Measurements from ENCODE around the gene PTEN. TPM values are rescaled to one million over a fixed set of nuclear protein-coding genes. Genes with fewer than 3 reads are reported as not detected.
A peak's percentile ranks its signal among the peaks of the same experiment; 100 is the strongest.

PTEN gene
- total RNA-seq (100 to 1,000 TPM in 1 of 2 donors, 10 to 100 TPM in 1; 91.9 to 334 TPM), polyA plus RNA-seq (10 to 100 TPM; 29.4 to 36.3 TPM)
- long read RNA-seq, donor 1, full-length matches to known transcripts, result 32 of 48 reads
- long read RNA-seq, donor 1, partial matches to known transcripts, result 16 of 48 reads
- long read RNA-seq, donor 1, other reads (novel, unspliced or antisense), result 0 of 48 reads
- long read RNA-seq, donor 2, partial matches to known transcripts, result 0 of 2 reads
- long read RNA-seq, donor 2, other reads (novel, unspliced or antisense), result 0 of 2 reads
- long read RNA-seq, donor 3, full-length matches to known transcripts, result 21 of 21 reads
- long read RNA-seq, donor 3, partial matches to known transcripts, result 0 of 21 reads
- long read RNA-seq, donor 3, other reads (novel, unspliced or antisense), result 0 of 21 reads
- long read RNA-seq, donor 4, full-length matches to known transcripts, result 4 of 21 reads
- long read RNA-seq, donor 4, partial matches to known transcripts, result 17 of 21 reads
- long read RNA-seq, donor 4, other reads (novel, unspliced or antisense), result 0 of 21 reads
- long read RNA-seq, donor 5, full-length matches to known transcripts, result 22 of 46 reads
- long read RNA-seq, donor 5, partial matches to known transcripts, result 24 of 46 reads
- long read RNA-seq, donor 5, other reads (novel, unspliced or antisense), result 0 of 46 reads

DNA sequence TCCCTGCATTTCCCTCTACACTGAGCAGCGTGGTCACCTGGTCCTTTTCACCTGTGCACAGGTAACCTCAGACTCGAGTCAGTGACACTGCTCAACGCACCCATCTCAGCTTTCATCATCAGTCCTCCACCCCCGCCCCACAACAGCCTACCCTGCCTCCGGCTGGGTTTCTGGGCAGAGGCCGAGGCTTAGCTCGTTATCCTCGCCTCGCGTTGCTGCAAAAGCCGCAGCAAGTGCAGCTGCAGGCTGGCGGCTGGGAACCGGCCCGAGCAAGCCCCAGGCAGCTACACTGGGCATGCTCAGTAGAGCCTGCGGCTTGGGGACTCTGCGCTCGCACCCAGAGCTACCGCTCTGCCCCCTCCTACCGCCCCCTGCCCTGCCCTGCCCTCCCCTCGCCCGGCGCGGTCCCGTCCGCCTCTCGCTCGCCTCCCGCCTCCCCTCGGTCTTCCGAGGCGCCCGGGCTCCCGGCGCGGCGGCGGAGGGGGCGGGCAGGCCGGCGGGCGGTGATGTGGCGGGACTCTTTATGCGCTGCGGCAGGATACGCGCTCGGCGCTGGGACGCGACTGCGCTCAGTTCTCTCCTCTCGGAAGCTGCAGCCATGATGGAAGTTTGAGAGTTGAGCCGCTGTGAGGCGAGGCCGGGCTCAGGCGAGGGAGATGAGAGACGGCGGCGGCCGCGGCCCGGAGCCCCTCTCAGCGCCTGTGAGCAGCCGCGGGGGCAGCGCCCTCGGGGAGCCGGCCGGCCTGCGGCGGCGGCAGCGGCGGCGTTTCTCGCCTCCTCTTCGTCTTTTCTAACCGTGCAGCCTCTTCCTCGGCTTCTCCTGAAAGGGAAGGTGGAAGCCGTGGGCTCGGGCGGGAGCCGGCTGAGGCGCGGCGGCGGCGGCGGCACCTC is at the start of gene PTEN, which contains the start of gene KLLN:
Gene PTEN, plus strand, starts transcription at position 573 of the 891 bp plus-strand sequence. CDS start 845 bp downstream, outside the sequence.
Gene KLLN, minus strand, starts transcription at position 481 of the 891 bp plus-strand sequence. CDS start 1,046 bp downstream, outside the sequence.
- ATAC-seq (ENCODE audit: insufficient read depth, low FRiP score), result peak; percentile 68
- Histone ChIP-seq H3K9me3 (ENCODE audit: control insufficient read depth in 4 of 4, insufficient read depth in 3 of 4, low read length in 3 of 4) (no peaks in the 10 kb centered on the region), H3K9ac (ENCODE audit: insufficient read depth in 1 of 2, low read length in 2 of 2) (peak within 1 kb of the TSS; percentile 83 to 94), H3K4me1 (ENCODE audit: control insufficient read depth in 5 of 5, insufficient read depth in 5 of 5, low read length in 5 of 5) (peaks cover 0 to 6% (median 0%) of the 10 kb centered on the region in 5 donors), H3K4me3 (peak within 1 kb of the TSS; percentile 71), H3K27ac (ENCODE audit: low read depth in 1 of 2, low read length in 1 of 2) (peak within 1 kb of the TSS; percentile 92 to 100), H3K27me3 (ENCODE audit: control insufficient read depth in 3 of 3, insufficient read depth in 3 of 3, low read length in 2 of 3) (no peaks in the 10 kb centered on the region), H3K36me3 (ENCODE audit: control insufficient read depth in 4 of 4, insufficient read depth in 4 of 4, low read length in 4 of 4) (peaks cover 0 to 23% (median 0%) of the 10 kb centered on the region in 4 donors)
- TF ChIP-seq, protein P1, sequence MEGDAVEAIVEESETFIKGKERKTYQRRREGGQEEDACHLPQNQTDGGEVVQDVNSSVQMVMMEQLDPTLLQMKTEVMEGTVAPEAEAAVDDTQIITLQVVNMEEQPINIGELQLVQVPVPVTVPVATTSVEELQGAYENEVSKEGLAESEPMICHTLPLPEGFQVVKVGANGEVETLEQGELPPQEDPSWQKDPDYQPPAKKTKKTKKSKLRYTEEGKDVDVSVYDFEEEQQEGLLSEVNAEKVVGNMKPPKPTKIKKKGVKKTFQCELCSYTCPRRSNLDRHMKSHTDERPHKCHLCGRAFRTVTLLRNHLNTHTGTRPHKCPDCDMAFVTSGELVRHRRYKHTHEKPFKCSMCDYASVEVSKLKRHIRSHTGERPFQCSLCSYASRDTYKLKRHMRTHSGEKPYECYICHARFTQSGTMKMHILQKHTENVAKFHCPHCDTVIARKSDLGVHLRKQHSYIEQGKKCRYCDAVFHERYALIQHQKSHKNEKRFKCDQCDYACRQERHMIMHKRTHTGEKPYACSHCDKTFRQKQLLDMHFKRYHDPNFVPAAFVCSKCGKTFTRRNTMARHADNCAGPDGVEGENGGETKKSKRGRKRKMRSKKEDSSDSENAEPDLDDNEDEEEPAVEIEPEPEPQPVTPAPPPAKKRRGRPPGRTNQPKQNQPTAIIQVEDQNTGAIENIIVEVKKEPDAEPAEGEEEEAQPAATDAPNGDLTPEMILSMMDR (IDR thresholded peaks at IDR 0.05; ENCODE audit: control extremely low read depth, extremely low read depth), result no peak
- WGBS, 2 donors, result 0 to 1% methylated on average over 58 to 89 of the region's 89 CpGs
- DNase-seq, result peak; percentile 94 to 98 (median 96)

DNA sequence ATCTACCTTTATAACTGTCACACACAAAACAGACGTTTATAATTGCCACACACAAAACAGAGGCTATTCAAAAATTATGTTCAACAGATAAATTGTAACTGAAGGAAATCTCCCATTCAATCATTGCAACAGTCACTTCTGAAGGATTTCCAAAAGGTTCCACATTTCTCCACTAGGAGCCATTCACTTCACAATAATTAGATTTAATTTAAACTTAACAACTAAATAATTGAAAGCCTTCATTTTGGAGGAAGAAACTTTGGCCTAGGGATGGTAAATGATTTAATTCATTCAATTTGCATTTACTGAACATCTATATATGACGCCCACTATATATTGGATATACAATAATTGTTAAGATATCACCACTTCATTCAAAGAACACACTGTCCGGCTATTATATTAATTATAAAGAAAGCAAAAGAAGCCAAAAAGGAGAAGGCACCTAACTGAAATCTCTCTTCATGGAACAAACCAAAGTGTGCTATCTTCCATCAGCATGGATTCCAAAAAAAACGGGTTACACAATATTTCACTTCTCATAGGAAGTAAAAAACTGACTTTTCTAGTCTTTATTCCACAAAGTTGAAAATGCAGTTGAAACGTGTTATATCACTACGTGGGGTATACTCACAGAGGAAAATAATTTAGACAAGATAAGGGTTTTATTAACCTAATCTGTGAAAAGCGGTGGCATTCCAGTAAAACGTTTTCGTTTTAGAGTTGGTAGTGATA is 47.1 kb upstream of the PTEN start:
- Histone ChIP-seq H3K27me3 (ENCODE audit: control insufficient read depth in 3 of 3, insufficient read depth in 3 of 3, low read length in 2 of 3) (no peaks in the 10 kb centered on the region), H3K9me3 (ENCODE audit: control insufficient read depth in 4 of 4, insufficient read depth in 3 of 4, low read length in 3 of 4) (no peaks in the 10 kb centered on the region), H3K27ac (ENCODE audit: low read depth in 1 of 2, low read length in 1 of 2) (no peak overlapping the region), H3K9ac (ENCODE audit: insufficient read depth in 1 of 2, low read length in 2 of 2) (peak overlapping the region in 1 of 2 donors; percentile 95), H3K36me3 (ENCODE audit: control insufficient read depth in 4 of 4, insufficient read depth in 4 of 4, low read length in 4 of 4) (peaks cover 0 to 8% (median 4%) of the 10 kb centered on the region in 4 donors), H3K4me1 (ENCODE audit: control insufficient read depth in 5 of 5, insufficient read depth in 5 of 5, low read length in 5 of 5) (peaks cover 0 to 18% (median 5%) of the 10 kb centered on the region in 5 donors), H3K4me3 (no peak overlapping the region)
- ATAC-seq (ENCODE audit: insufficient read depth, low FRiP score), result no peak
- TF ChIP-seq, protein P1 (IDR thresholded peaks at IDR 0.05; ENCODE audit: control extremely low read depth, extremely low read depth), result no peak
- 59 to 62% methylated on average over 9 of the region's 9 CpGs for WGBS, 2 donors
- no peak for DNase-seq

DNA sequence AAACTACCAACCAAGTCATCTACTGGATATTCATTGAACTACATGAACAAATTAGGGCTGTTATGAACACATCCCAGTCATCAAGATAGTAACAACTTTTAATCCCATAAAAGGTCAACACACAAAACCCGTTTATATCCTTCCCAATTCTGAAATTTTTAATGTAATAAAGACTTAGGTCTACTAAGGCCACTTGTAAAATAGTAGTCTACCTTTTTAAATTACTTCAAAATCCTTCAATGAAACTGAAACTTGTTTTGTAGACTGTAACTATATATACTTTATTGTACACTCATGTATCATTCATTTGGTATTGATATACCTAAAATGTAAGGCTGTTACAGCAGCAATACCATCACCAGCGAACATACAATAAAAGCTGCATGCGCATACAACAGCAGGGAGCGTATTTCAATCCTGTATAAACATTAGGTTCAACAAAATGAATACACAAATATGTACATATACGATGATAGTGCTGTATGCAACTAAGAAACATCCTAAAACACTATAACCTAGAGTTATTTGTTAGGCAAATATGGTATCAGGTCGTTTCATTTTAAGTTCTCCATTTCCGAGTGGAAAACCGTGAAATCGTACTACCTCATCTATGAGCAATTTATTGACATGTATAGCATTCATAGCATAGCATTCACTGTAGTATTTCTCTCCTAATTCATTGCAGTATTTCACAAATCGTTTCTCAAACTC is 46.4 kb upstream of the PTEN start:
- peak overlapping the region; percentile 74 for H3K4me3 ChIP-seq
- peaks cover 0 to 18% (median 5%) of the 10 kb centered on the region in 5 donors for H3K4me1 ChIP-seq (ENCODE audit: control insufficient read depth in 5 of 5, insufficient read depth in 5 of 5, low read length in 5 of 5)
- H3K9ac ChIP-seq (ENCODE audit: insufficient read depth in 1 of 2, low read length in 2 of 2), result peak overlapping the region; percentile 80 to 95
- H3K9me3 ChIP-seq (ENCODE audit: control insufficient read depth in 4 of 4, insufficient read depth in 3 of 4, low read length in 3 of 4), result no peaks in the 10 kb centered on the region
- DNase-seq, result peak in 2 of 3 donors; percentile 9 to 11
- WGBS, 2 donors, result 20 to 21% methylated on average over 10 of the region's 10 CpGs
- TF ChIP-seq, protein P1 (IDR thresholded peaks at IDR 0.05; ENCODE audit: control extremely low read depth, extremely low read depth), result no peak
- ATAC-seq (ENCODE audit: insufficient read depth, low FRiP score), result no peak
- no peaks in the 10 kb centered on the region for H3K27me3 ChIP-seq (ENCODE audit: control insufficient read depth in 3 of 3, insufficient read depth in 3 of 3, low read length in 2 of 3)
- H3K36me3 ChIP-seq (ENCODE audit: control insufficient read depth in 4 of 4, insufficient read depth in 4 of 4, low read length in 4 of 4), result peaks cover 0 to 5% (median 0%) of the 10 kb centered on the region in 4 donors
- H3K27ac ChIP-seq (ENCODE audit: low read depth in 1 of 2, low read length in 1 of 2), result peak overlapping the region; percentile 85 to 89

Data from lung (tissue), 16 donors.